Suprapubic skin (tissue), 4 donors: Measurements from ENCODE around the gene ICAM4.

ENCODE experiments used
- CTCF ChIP-seq, 2 donors: fragments of 200-600 bp in 1 of 2; fragments of 450-650 bp in 1 of 2; sonication (generic) in 1 of 2; IDR thresholded peaks; one replicate each; pipeline ENCODE4 v1.5.1; 2016 to 2019; ENCODE audit warnings: antibody characterized with exemption in 2 of 2, mild to moderate bottlenecking in 1 of 2, moderate library complexity in 1 of 2
- EP300 ChIP-seq: sonication (generic); formaldehyde crosslinking; IDR thresholded peaks from one replicate; pipeline ENCODE4 v1.6.1; 2017; ENCODE audit warnings: antibody characterized with exemption
- POLR2A ChIP-seq, 2 donors: fragments of 450-650 bp; IDR thresholded peaks; one replicate each; pipeline ENCODE4 v1.6.1; 2017; ENCODE audit warnings: antibody characterized with exemption in 2 of 2, mild to moderate bottlenecking in 2 of 2, moderate library complexity in 2 of 2
- POLR2AphosphoS5 ChIP-seq, 3 donors: sonication (generic); formaldehyde crosslinking; IDR thresholded peaks; one replicate each; pipeline ENCODE4 v1.6.1; 2017; ENCODE audit warnings: antibody characterized with exemption in 3 of 3

GRCh38 chr19:10278935-10279334 lies 7.8 kb upstream of the ICAM4 start:
- no peak for TF ChIP-seq CTCF (IDR thresholded peaks at IDR 0.05)
- TF ChIP-seq POLR2AphosphoS5 (IDR thresholded peaks at IDR 0.05), result no peak
- no peak for TF ChIP-seq POLR2A (IDR thresholded peaks at IDR 0.05)
- no peak for TF ChIP-seq EP300
